HCT116 (cell line): Measurements from ENCODE around the gene CLDN14. TPM values are rescaled to one million over a fixed set of nuclear protein-coding genes. Genes with fewer than 3 reads are reported as not detected.

Experiments
- ATAC-seq: fragments of 200-7000 bp; cut with Tn5 transposase; 2 replicates; pipeline ENCODE4 v1.9.1; 2020; ENCODE audit warnings: mild to moderate bottlenecking, moderate library complexity
- BruUV-seq: library from RNA; stranded (reverse); fragments of 400-500 nt; replicated peaks from 2 replicates; lab custom pipeline; 2021; lab: Mats Ljungman, UMichigan
- CTCF ChIA-PET: fragments of 300-600 bp; sonication (Branson Sonifier 250); formaldehyde crosslinking; loops from one replicate; lab custom pipeline; 2021; ENCODE audit warnings: antibody characterized with exemption; lab: Charles Lee
- POLR2A ChIA-PET: fragments of 300-600, 350-600 bp; sonication (Branson Sonifier 250); formaldehyde crosslinking; loops from one replicate; lab custom pipeline; 2021; ENCODE audit warnings: antibody characterized with exemption; lab: Charles Lee
- RAD21 ChIA-PET, 2 experiments: fragments of 300-600 bp; sonication (Branson Sonifier 250); formaldehyde crosslinking; loops; one replicate each; lab custom pipeline; 2023; ENCODE audit warnings: low total read pairs in 2 of 2; ENCODE audit not compliant: uncharacterized antibody in 2 of 2, unreplicated experiment in 2 of 2, low non-redundant PET in 1 of 2; lab: Charles Lee
- DNase-seq: peaks from one replicate; pipeline ENCODE4 v3.0.0-alpha.2; 2010; ENCODE audit warnings: low read depth, low spot score
- H2AFZ ChIP-seq: fragments of 200-600 bp; shearing (Covaris generic), sonication (generic); 2 replicates; pipeline ENCODE4 v1.6.1; 2017; ENCODE audit warnings: low read depth, mixed run types, mixed read lengths, antibody characterized with exemption, low read length; ENCODE audit not compliant: poor library complexity, severe bottlenecking
- H3K27ac ChIP-seq: 2 replicates; pipeline ENCODE4 v1.5.1; 2012; ENCODE audit warnings: low read depth, low read length
- H3K27me3 ChIP-seq: fragments of 200-600 bp; sonication (generic); 2 replicates; pipeline ENCODE4 v1.6.1; 2016; ENCODE audit warnings: mixed run types, low read length, mixed read lengths; ENCODE audit not compliant: insufficient read depth
- H3K36me3 ChIP-seq, 2 experiments: fragments of 200-500 bp in 1 of 2; fragments of 200-600 bp in 1 of 2; sonication (Bioruptor generic) in 1 of 2; sonication (generic) in 1 of 2; 2 replicates each; pipeline versions ENCODE4 v1.5.1 to v1.6.1; 2014 to 2016; ENCODE audit warnings: low read length in 2 of 2, inconsistent platforms in 1 of 2, mixed read lengths in 1 of 2, mixed run types in 1 of 2; ENCODE audit not compliant: insufficient read depth in 2 of 2, control insufficient read depth in 1 of 2
- H3K4me1 ChIP-seq, 2 experiments: fragments of 200-600 bp in 1 of 2; sonication (generic) in 1 of 2; 2 replicates each; pipeline versions ENCODE4 v1.5.1 to v1.6.1; 2012 to 2017; ENCODE audit warnings: low read length in 2 of 2, inconsistent platforms in 1 of 2, mild to moderate bottlenecking in 1 of 2, mixed read lengths in 1 of 2, mixed run types in 1 of 2, moderate library complexity in 1 of 2; ENCODE audit not compliant: insufficient read depth in 2 of 2, control insufficient read depth in 1 of 2
- H3K4me2 ChIP-seq: fragments of 200-600 bp; sonication (generic); 2 replicates; pipeline ENCODE4 v1.6.1; 2017; ENCODE audit warnings: mixed run types, low read length, mixed read lengths
- H3K4me3 ChIP-seq, 2 experiments: fragments of 200-600 bp in 1 of 2; sonication (generic) in 1 of 2; replicated peaks in 1 of 2; 2 replicates each; pipeline ENCODE4 v1.5.1; 2011 to 2016; ENCODE audit warnings: low read length in 2 of 2, control low read depth in 1 of 2, low read depth in 1 of 2, mild to moderate bottlenecking in 1 of 2, mixed read lengths in 1 of 2, mixed run types in 1 of 2
- H3K79me2 ChIP-seq: fragments of 200-600 bp; sonication (generic); 2 replicates; pipeline ENCODE4 v1.6.1; 2017; ENCODE audit warnings: mild to moderate bottlenecking, mixed run types, low read length, moderate library complexity, mixed read lengths; ENCODE audit not compliant: insufficient read depth
- H3K9ac ChIP-seq: fragments of 200-600 bp; sonication (generic); 2 replicates; pipeline ENCODE4 v1.6.1; 2016; ENCODE audit warnings: low read length, mixed read lengths
- H3K9me2 ChIP-seq: fragments of 200-600 bp; sonication (generic), shearing (Covaris generic); 2 replicates; pipeline ENCODE4 v1.6.1; 2017; ENCODE audit warnings: mixed run types, mild to moderate bottlenecking, moderate library complexity; ENCODE audit not compliant: insufficient read depth
- H3K9me3 ChIP-seq, 2 experiments: fragments of 200-500 bp in 1 of 2; fragments of 200-600 bp in 1 of 2; sonication (Bioruptor generic) in 1 of 2; sonication (generic) in 1 of 2; 2 replicates each; pipeline ENCODE4 v1.6.1; 2014 to 2017; ENCODE audit warnings: low read length in 2 of 2, mixed read lengths in 2 of 2, inconsistent platforms in 1 of 2, low read depth in 1 of 2, mild to moderate bottlenecking in 1 of 2, mixed run types in 1 of 2, moderate library complexity in 1 of 2; ENCODE audit not compliant: control insufficient read depth in 1 of 2, insufficient read depth in 1 of 2
- H4K20me1 ChIP-seq: fragments of 200-600 bp; sonication (generic), shearing (Covaris generic); 2 replicates; pipeline ENCODE4 v1.6.1; 2017; ENCODE audit warnings: mixed run types, mild to moderate bottlenecking, moderate library complexity; ENCODE audit not compliant: insufficient read depth
- CBX3 ChIP-seq: IDR thresholded peaks from 2 replicates; pipeline ENCODE4 v1.6.1; 2012; ENCODE audit warnings: low read depth
- CEBPB ChIP-seq: IDR thresholded peaks from 2 replicates; pipeline ENCODE4 v1.6.1; 2012; ENCODE audit warnings: low read depth
- CTCF ChIP-seq, 3 experiments: fragments of 200-600 bp in 1 of 3; sonication (generic) in 1 of 3; IDR thresholded peaks in 2 of 3; conservative IDR thresholded peaks in 1 of 3; 2 replicates each; pipeline ENCODE4 v1.5.1; 2012 to 2017; ENCODE audit warnings: low read depth in 2 of 3, low read length in 2 of 3, antibody characterized with exemption in 1 of 3, borderline replicate concordance in 1 of 3, control low read depth in 1 of 3, mild to moderate bottlenecking in 1 of 3, mixed read lengths in 1 of 3, mixed run types in 1 of 3, moderate library complexity in 1 of 3; ENCODE audit not compliant: insufficient read depth in 1 of 3
- EGR1 ChIP-seq: IDR thresholded peaks from 2 replicates; pipeline ENCODE4 v1.6.1; 2012; ENCODE audit warnings: low read depth
- ELF1 ChIP-seq: IDR thresholded peaks from 2 replicates; pipeline ENCODE4 v1.6.1; 2012; ENCODE audit warnings: low read depth, borderline replicate concordance
- EZH2 ChIP-seq: fragments of 200-600 bp; sonication (generic); IDR thresholded peaks from 2 replicates; pipeline ENCODE4 v1.6.1; 2017; ENCODE audit warnings: antibody characterized with exemption, mixed run types
- EZH2phosphoT487 ChIP-seq: fragments of 200-600 bp; IDR thresholded peaks from 2 replicates; pipeline ENCODE4 v1.6.1; 2018; ENCODE audit warnings: antibody characterized with exemption, borderline replicate concordance
- FOSL1 ChIP-seq: IDR thresholded peaks from 2 replicates; pipeline ENCODE4 v1.6.1; 2012; ENCODE audit warnings: low read depth
- JUND ChIP-seq: IDR thresholded peaks from 2 replicates; pipeline ENCODE4 v1.6.1; 2012
- POLR2A ChIP-seq: IDR thresholded peaks from 2 replicates; pipeline ENCODE4 v1.7.0; 2011; ENCODE audit warnings: borderline replicate concordance; ENCODE audit not compliant: insufficient read depth, insufficient read length; ENCODE audit errors: extremely low read depth
- POLR2AphosphoS5 ChIP-seq: IDR thresholded peaks from 2 replicates; pipeline ENCODE4 v1.6.1; 2011; ENCODE audit warnings: mild to moderate bottlenecking, low read depth, low read length, moderate library complexity
- REST ChIP-seq: IDR thresholded peaks from 2 replicates; pipeline ENCODE4 v1.6.1; 2012; ENCODE audit warnings: low read depth
- SIN3A ChIP-seq: IDR thresholded peaks from 2 replicates; pipeline ENCODE4 v1.6.1; 2012; ENCODE audit warnings: low read depth
- SP1 ChIP-seq: IDR thresholded peaks from 2 replicates; pipeline ENCODE4 v1.6.1; 2012; ENCODE audit warnings: low read depth
- intact Hi-C: fragments of 100-400 bp; cut with micrococcal nuclease; formaldehyde crosslinking; loops from 2 replicates; pipeline ENCODE4 v1.10.0; 2022
- total RNA-seq: library from RNA; stranded (reverse); gene quantifications from one replicate; pipeline ENCODE4 v1.2.1, GENCODE V29; 2021; ENCODE audit not compliant: unreplicated experiment
- TF ChIP-seq, protein P1 (sequence below): IDR thresholded peaks from 2 replicates; pipeline ENCODE4 v1.6.1; 2012
- TF ChIP-seq, protein P2 (sequence below): IDR thresholded peaks from 2 replicates; pipeline ENCODE4 v1.6.1; 2011; ENCODE audit warnings: mild to moderate bottlenecking, low read length, moderate library complexity; ENCODE audit not compliant: insufficient replicate concordance; ENCODE audit errors: extremely low read depth

Gene CLDN14
- total RNA-seq, 1 experiment from 2014 or later, result not detected

DNA sequence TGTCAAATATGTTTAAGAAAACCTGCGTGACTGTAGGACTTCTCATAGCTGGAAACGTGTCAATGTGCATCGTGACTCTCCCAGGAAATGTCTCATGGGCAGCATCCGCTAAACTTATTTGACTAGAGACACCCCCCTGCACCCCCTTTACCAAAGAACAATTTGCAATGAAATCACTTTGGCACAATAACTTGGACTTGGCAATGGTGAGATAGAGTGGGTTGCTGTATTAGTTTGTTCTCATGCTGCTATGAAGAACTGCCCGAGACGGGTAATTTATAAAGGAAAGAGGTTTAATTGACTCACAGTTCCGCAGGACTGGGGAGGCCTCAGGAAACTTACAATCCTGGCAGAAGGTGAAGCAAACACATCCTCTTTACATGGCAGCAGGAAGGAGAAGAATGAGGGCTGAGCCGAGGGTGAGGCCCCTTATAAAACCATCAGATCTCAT is 13.8 kb downstream of the CLDN14 start:
- RAD21 ChIA-PET, result no interaction called here
- Histone ChIP-seq H3K4me1 (peaks cover 0 to 1% of the 10 kb centered on the region in 2 experiments; a peak in 1 of 4 replicates), H4K20me1 (no peaks in the 10 kb centered on the region), H3K4me3 (no peak overlapping the region), H2AFZ (no peak overlapping the region), H3K79me2 (no peaks in the 10 kb centered on the region), H3K9me2 (no peaks in the 10 kb centered on the region), H3K4me2 (no peak overlapping the region), H3K9me3 (no peaks in the 10 kb centered on the region), H3K27me3 (no peaks in the 10 kb centered on the region; the same call in 1 of the 2 replicates), H3K36me3 (no peaks in the 10 kb centered on the region), H3K9ac (no peak overlapping the region), H3K27ac (no peak overlapping the region)
- POLR2A ChIA-PET, result no interaction called here
- intact Hi-C loops, result no loop called here
- DNase-seq, result no peak
- no peak for ATAC-seq
- TF ChIP-seq SP1 (no peak), SIN3A (no peak), ELF1 (no peak), CEBPB (no peak), POLR2A (no peak), EGR1 (no peak), REST (no peak), CTCF (IDR thresholded peaks at IDR 0.05 in 2 of 3, conservative IDR thresholded peaks at IDR 0.05 in 1 of 3; ENCODE audit: borderline replicate concordance in 1 of 3, insufficient read depth in 1 of 3, low read depth in 2 of 3, low read length in 2 of 3) (no peak), JUND (no peak), POLR2AphosphoS5 (no peak), CBX3 (no peak), EZH2 (no peak), FOSL1 (no peak), EZH2phosphoT487 (no peak)
- TF ChIP-seq, protein P1, sequence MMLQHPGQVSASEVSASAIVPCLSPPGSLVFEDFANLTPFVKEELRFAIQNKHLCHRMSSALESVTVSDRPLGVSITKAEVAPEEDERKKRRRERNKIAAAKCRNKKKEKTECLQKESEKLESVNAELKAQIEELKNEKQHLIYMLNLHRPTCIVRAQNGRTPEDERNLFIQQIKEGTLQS, result no peak
- TF ChIP-seq, protein P2, sequence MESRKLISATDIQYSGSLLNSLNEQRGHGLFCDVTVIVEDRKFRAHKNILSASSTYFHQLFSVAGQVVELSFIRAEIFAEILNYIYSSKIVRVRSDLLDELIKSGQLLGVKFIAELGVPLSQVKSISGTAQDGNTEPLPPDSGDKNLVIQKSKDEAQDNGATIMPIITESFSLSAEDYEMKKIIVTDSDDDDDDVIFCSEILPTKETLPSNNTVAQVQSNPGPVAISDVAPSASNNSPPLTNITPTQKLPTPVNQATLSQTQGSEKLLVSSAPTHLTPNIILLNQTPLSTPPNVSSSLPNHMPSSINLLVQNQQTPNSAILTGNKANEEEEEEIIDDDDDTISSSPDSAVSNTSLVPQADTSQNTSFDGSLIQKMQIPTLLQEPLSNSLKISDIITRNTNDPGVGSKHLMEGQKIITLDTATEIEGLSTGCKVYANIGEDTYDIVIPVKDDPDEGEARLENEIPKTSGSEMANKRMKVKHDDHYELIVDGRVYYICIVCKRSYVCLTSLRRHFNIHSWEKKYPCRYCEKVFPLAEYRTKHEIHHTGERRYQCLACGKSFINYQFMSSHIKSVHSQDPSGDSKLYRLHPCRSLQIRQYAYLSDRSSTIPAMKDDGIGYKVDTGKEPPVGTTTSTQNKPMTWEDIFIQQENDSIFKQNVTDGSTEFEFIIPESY, result no peak
- no TSS peak for BruUV-seq
- CTCF ChIA-PET, result no interaction called here
